NT2/D1 (cell line): ENCODE data around the gene SH3BP5.

Experiments
- DNase-seq: peaks from one replicate; pipeline ENCODE4 v3.0.0-alpha.2; 2011; ENCODE audit warnings: low read depth, low spot score
- H3K27me3 ChIP-seq: 2 replicates; pipeline ENCODE4 v1.6.0; 2011; ENCODE audit warnings: mild to moderate bottlenecking; ENCODE audit not compliant: insufficient read length, insufficient read depth
- H3K36me3 ChIP-seq: 2 replicates; pipeline ENCODE4 v1.6.1; 2011; ENCODE audit warnings: mild to moderate bottlenecking, low read length, mixed read lengths; ENCODE audit not compliant: insufficient read depth, insufficient read length
- H3K4me1 ChIP-seq: 2 replicates; pipeline ENCODE4 v1.5.1; 2011; ENCODE audit not compliant: insufficient read depth, insufficient read length
- H3K4me3 ChIP-seq: 2 replicates; pipeline ENCODE4 v1.5.1; 2011; ENCODE audit warnings: low read depth; ENCODE audit not compliant: insufficient read length
- H3K9ac ChIP-seq: 2 replicates; pipeline ENCODE4 v1.6.0; 2011; ENCODE audit warnings: low read depth; ENCODE audit not compliant: insufficient read length
- H3K9me3 ChIP-seq: 2 replicates; pipeline ENCODE4 v1.5.1; 2011; ENCODE audit warnings: mild to moderate bottlenecking, low read length; ENCODE audit not compliant: insufficient read depth
- SUZ12 ChIP-seq: IDR thresholded peaks from 2 replicates; pipeline ENCODE4 v1.6.1; 2011; ENCODE audit not compliant: insufficient read length, insufficient read depth; ENCODE audit errors: extremely low read depth
- YY1 ChIP-seq: IDR thresholded peaks from 2 replicates; pipeline ENCODE4 v1.6.1; 2011; ENCODE audit not compliant: insufficient read length, insufficient read depth
- ZNF274 ChIP-seq: IDR thresholded peaks from 2 replicates; pipeline ENCODE4 v1.6.1; 2011; ENCODE audit warnings: mild to moderate bottlenecking, low read depth, low read length

The SH3BP5 gene

DNA sequence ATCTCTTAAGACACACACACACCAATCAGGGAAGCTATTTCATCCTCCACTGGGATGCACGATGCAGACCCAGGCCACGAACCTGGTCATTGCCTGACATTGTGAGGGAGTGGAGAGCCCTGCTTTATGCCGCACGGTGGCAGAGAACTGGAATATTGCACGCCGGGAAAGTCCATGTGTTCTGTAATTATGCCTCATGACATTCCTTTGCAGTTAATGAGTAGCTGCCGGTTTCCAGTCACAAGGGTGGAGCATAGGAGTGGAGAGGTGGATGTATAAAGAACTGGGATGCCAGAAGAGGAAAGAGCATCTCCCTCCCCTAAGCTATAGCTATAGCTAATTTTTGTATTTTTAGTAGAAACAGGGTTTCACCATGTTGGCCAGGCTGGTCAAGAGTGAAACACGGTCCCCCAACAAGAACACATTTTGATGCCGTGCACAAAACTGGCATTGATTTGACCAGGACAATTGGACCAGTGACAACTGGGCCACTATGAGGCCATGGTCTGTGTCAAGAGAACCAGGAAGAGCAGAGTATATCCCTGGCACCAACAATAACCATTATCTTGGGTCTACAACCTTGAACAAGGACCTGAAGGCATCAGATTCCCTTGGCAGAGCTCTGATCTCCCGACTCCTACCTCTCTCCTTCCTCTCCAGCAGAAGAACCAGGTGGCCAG is 51.4 kb downstream of the SH3BP5 start:
- Histone ChIP-seq H3K4me1 (peaks cover 9% of the 10 kb centered on the region), H3K27me3 (no peaks in the 10 kb centered on the region), H3K9me3 (no peaks in the 10 kb centered on the region), H3K4me3 (no peak overlapping the region), H3K9ac (no peak overlapping the region), H3K36me3 (no peaks in the 10 kb centered on the region)
- no peak for TF ChIP-seq ZNF274
- no peak for DNase-seq

DNA sequence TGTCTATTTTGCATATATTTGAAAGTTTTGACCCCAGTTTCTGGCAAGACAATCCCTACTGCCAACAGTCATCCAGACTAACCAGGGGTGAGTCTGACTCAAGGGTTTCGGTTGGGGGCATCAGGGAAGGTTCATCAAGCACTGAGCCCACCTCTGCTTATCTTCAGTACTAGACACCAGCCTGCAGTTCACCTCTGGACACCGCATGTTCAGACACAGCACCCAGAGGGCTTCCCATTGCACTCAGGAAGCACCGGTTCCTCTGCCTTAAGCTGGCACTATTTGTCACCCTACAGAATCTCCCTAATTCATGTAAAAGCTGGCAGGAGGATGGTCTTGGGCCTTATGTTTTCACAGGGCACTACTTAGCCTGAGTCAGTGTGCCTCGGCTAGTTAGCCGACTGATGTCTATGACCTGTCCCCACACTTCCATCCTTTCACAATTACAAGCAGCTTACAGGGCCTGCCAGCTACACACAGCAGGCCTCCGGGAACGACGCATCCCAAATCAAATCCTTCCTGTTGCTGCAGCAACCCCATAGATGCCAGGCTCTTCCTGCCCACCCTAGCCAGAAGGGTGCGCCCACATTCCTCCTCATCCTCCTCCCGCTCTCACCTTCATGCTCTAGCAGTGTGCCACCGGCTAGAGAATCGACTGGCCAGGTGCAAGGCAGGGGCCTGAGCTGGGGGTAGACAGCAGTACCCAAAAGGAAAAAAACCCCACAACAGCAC is 52.5 kb downstream of the SH3BP5 start:
- H3K4me1 ChIP-seq: peaks cover 9% of the 10 kb centered on the region
- no peak for TF ChIP-seq YY1
- TF ChIP-seq SUZ12: no peak
- no peak overlapping the region for H3K9ac ChIP-seq
- no peaks in the 10 kb centered on the region for H3K9me3 ChIP-seq
- no peak for DNase-seq
- no peak overlapping the region for H3K4me3 ChIP-seq
- H3K27me3 ChIP-seq: no peaks in the 10 kb centered on the region
- H3K36me3 ChIP-seq: no peaks in the 10 kb centered on the region

DNA sequence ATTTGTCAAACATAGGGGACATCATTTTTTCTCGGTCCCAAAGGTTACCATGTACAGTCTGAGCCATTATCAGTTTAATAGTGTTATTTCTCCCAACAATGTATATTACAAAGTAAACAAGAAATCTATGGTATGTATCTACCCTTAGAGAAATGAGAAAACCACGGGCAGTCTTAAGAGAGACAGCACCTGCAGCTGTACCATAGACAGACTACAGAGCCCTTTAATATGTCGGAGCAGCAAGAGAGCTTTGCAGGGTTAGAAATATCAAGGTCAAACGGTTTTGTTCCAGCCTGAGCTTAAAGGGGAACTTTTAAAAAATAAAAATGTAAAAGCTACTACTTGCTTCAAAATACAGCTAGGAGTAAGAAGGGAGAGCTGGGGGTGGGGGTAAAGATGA is 53.2 kb downstream of the SH3BP5 start:
- no peak overlapping the region for H3K9ac ChIP-seq

DNA sequence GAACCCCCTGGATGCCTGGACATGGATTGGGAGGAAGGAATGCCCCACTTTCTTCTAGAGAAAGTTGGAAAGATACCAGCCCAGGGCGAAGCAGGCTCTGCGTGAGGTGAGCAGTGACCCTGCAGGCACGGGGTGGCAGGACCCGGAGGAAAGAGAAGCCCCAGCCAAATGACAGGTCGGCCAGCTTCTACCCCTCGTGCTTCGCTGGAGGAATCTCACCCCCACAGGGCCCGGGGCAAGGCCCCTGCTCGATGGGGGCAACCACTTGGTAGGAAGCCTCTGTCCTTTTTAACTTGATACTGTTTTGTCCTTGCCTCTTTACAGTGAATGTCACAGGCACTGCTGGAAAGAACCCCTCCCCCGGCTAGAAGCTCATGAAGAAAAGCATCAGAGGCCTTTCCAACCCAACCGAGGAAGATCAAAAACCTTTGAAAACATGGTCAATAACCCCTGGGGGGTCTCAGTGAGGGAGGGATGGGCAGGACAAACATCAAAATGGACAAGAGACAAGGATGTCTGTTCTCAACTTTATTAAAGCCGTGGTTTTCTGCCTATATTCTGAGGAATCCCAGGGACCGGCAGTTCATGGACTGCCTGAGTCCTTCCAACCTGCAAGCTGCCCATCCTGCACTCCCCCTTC is 54.4 kb downstream of the SH3BP5 start:
- Histone ChIP-seq H3K36me3 (no peaks in the 10 kb centered on the region), H3K9me3 (no peaks in the 10 kb centered on the region), H3K4me3 (no peak overlapping the region), H3K27me3 (no peaks in the 10 kb centered on the region), H3K4me1 (peaks cover 9% of the 10 kb centered on the region), H3K9ac (peak overlapping the region; percentile 18)
- DNase-seq: no peak
- TF ChIP-seq YY1: no peak
- TF ChIP-seq SUZ12: no peak
- no peak for TF ChIP-seq ZNF274

More for the DNA sequence above, 53.2 kb downstream of the SH3BP5 start:
- TF ChIP-seq ZNF274 (no peak), YY1 (no peak), SUZ12 (no peak)
- Histone ChIP-seq H3K4me3 (no peak overlapping the region), H3K4me1 (peaks cover 9% of the 10 kb centered on the region), H3K36me3 (no peaks in the 10 kb centered on the region), H3K27me3 (no peaks in the 10 kb centered on the region), H3K9me3 (no peaks in the 10 kb centered on the region)
- no peak for DNase-seq

DNA sequence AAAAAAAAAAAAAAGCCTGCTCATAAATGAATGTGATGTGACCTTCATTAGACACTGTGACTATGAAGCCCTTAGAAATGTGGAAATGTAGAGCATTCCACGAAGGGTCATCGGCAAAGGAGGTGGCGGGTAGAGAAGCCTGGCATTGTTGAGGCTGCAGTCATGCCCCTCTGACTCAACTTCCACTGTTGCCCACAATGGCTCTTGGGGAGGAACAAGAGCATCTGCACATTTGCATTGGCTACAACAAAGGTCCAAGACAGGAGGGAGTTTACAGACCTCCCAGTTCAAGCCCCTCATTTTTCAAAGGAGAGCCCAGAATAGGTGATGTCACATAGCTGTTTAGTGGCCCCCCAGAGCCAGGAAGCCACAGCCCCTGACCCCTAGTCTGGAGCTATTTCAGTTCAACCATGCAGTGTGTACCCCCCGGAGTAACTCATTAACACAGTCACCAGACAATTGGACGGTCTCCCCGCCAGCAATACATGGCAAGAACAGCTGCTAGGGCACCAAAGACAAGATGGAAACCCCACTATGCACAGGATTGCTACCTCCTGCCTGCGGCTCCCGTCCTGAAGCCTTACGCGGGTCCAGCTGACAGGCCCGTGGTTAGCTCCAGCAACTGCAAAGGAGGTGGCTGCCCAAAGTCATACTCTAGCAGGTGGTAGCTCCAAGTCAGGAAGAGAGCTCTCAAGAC is 56.2 kb downstream of the SH3BP5 start:
- Histone ChIP-seq H3K9me3 (no peaks in the 10 kb centered on the region), H3K27me3 (no peaks in the 10 kb centered on the region), H3K36me3 (no peaks in the 10 kb centered on the region), H3K4me3 (no peak overlapping the region), H3K9ac (no peak overlapping the region), H3K4me1 (peaks cover 13% of the 10 kb centered on the region)
- DNase-seq: no peak
- TF ChIP-seq YY1 (no peak), ZNF274 (no peak), SUZ12 (no peak)

DNA sequence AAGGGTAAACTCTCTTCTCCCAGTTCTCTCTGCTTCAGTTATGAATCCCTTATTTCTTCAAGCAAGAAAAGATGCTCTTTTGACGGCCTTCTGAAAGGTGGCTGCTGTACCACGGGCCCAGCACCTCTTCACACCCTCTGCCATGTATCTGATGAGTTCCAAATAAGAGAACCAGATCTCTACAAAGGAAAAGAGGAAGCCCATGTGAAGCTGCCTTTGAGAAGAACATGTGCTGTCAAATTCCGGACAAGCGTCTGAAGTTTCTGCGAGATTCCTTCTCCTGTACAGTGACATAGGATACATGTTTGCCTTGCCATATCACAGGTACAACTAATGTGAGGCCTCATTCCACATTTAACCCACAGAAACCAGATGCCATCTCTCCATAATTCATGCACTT is 59.2 kb downstream of the SH3BP5 start:
- TF ChIP-seq SUZ12 (no peak), ZNF274 (no peak), YY1 (no peak)

More for the DNA sequence above, 59.2 kb downstream of the SH3BP5 start:
- Histone ChIP-seq H3K4me1 (peaks cover 13% of the 10 kb centered on the region), H3K36me3 (peaks cover 4% of the 10 kb centered on the region), H3K9me3 (no peaks in the 10 kb centered on the region), H3K9ac (no peak overlapping the region), H3K27me3 (no peaks in the 10 kb centered on the region), H3K4me3 (no peak overlapping the region)
- DNase-seq: no peak
